Loucy (cell line): ENCODE data around the gene SLC39A10.

Experiments used
- H2AFZ ChIP-seq: fragments of 200-600 bp; sonication (generic); 2 replicates; pipeline ENCODE4 v1.6.0; 2016; ENCODE audit warnings: antibody characterized with exemption, mild to moderate bottlenecking, low read length, moderate library complexity
- H3F3A ChIP-seq: fragments of 200-600 bp; 2 replicates; pipeline ENCODE4 v1.6.0; 2016; ENCODE audit warnings: antibody characterized with exemption, low read depth, mild to moderate bottlenecking
- H3K27me3 ChIP-seq: fragments of 200-600 bp; sonication (generic); 2 replicates; pipeline ENCODE4 v1.6.1; 2014; ENCODE audit warnings: low read length, mild to moderate bottlenecking; ENCODE audit not compliant: insufficient read depth, poor library complexity, severe bottlenecking
- H3K36me3 ChIP-seq: fragments of 200-600 bp; sonication (generic); 2 replicates; pipeline ENCODE4 v1.6.1; 2016; ENCODE audit warnings: low read length; ENCODE audit not compliant: insufficient read depth
- H3K4me1 ChIP-seq: fragments of 200-600 bp; sonication (generic); 2 replicates; pipeline ENCODE4 v1.5.1; 2014; ENCODE audit warnings: low read length, mild to moderate bottlenecking; ENCODE audit not compliant: insufficient read depth, poor library complexity, severe bottlenecking
- H3K4me2 ChIP-seq: fragments of 200-600 bp; sonication (generic); 2 replicates; pipeline ENCODE4 v1.6.0; 2014; ENCODE audit warnings: antibody characterized with exemption, low read length, low read depth, mild to moderate bottlenecking; ENCODE audit not compliant: poor library complexity, severe bottlenecking
- H3K4me3 ChIP-seq: fragments of 200-600 bp; sonication (generic); 2 replicates; pipeline ENCODE4 v1.5.1; 2014; ENCODE audit warnings: low read length, mild to moderate bottlenecking, mixed read lengths; ENCODE audit not compliant: poor library complexity, severe bottlenecking
- H3K79me2 ChIP-seq: fragments of 200-600 bp; sonication (generic); 2 replicates; pipeline ENCODE4 v1.6.1; 2014; ENCODE audit warnings: low read length; ENCODE audit not compliant: insufficient read depth
- H3K9ac ChIP-seq: fragments of 200-600 bp; sonication (generic); 2 replicates; pipeline ENCODE4 v1.6.0; 2014; ENCODE audit warnings: mild to moderate bottlenecking, low read depth, low read length, moderate library complexity; ENCODE audit not compliant: poor library complexity, severe bottlenecking
- H3K9me2 ChIP-seq: fragments of 200-600 bp; sonication (generic); replicated peaks from 2 replicates; pipeline ENCODE4 v1.6.1; 2016; ENCODE audit warnings: low read depth, low read length, mixed read lengths
- H3K9me3 ChIP-seq: fragments of 200-600 bp; sonication (generic); 2 replicates; pipeline ENCODE4 v1.6.1; 2014; ENCODE audit warnings: mild to moderate bottlenecking, antibody characterized with exemption, low read length, low read depth; ENCODE audit not compliant: insufficient read depth
- H4K20me1 ChIP-seq: fragments of 200-600 bp; sonication (generic); 2 replicates; pipeline ENCODE4 v1.6.0; 2014; ENCODE audit warnings: antibody characterized with exemption, low read length, mild to moderate bottlenecking; ENCODE audit not compliant: insufficient read depth, poor library complexity, severe bottlenecking
- CTCF ChIP-seq: fragments of 200-600 bp; sonication (generic); conservative IDR thresholded peaks from 2 replicates; pipeline ENCODE4 v1.5.1; 2014; ENCODE audit warnings: mild to moderate bottlenecking, antibody characterized with exemption, low read length
- EZH2phosphoT487 ChIP-seq: fragments of 200-600 bp; IDR thresholded peaks from 2 replicates; pipeline ENCODE4 v1.6.1; 2018; ENCODE audit warnings: antibody characterized with exemption, mild to moderate bottlenecking, moderate library complexity, borderline replicate concordance

The SLC39A10 gene

DNA sequence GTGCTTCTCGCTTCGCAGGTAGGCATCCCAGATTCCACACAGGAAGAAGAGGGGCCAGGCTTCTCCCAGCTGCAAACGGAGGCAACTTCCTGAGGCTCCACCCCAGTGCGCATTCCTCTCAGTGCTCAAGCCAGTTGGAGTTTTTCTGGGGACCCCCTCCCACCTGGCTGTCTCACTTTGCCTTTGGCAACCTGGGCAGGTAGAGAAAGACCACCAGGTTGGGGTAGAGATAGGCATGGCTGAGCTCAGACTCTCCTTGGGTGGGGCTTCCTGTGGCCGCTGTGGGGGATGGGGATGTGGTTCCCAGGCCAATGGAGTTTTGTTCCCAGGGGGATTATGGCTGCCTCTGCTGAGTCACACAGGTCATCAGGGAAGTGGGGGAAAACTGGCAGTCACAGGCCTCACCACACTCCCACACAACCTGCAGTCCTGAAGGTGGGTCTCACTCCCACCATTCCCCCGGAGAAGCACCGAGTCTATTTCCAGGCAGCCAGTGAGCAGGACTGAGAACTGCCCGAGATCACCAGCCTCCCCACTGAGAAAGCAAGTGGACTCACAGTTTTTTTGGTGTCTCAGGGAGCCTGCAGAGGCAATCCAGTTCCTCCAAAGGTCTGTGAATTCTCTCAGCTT, 38.1 kb downstream of the SLC39A10 start:
- TF ChIP-seq EZH2phosphoT487: no peak
- no peak for TF ChIP-seq CTCF
- Histone ChIP-seq H3K4me2 (no peak overlapping the region), H3K4me3 (no peak overlapping the region), H3K36me3 (peaks cover 14% of the 10 kb centered on the region), H3K9me3 (peaks cover 10% of the 10 kb centered on the region), H3K9ac (no peak overlapping the region), H4K20me1 (no peaks in the 10 kb centered on the region), H3K9me2 (no peaks in the 10 kb centered on the region), H3K79me2 (peaks cover 39% of the 10 kb centered on the region; the same call in 1 of the 2 replicates), H3K27me3 (no peaks in the 10 kb centered on the region), H3F3A (no peaks in the 10 kb centered on the region), H2AFZ (no peak overlapping the region), H3K4me1 (peaks cover 15% of the 10 kb centered on the region)

GRCh38 chr2:195696012-195696411, 39.0 kb downstream of the SLC39A10 start:
- Histone ChIP-seq H3K9me3 (peaks cover 18% of the 10 kb centered on the region), H3K79me2 (peaks cover 33% of the 10 kb centered on the region; the same call in 1 of the 2 replicates), H3K27me3 (no peaks in the 10 kb centered on the region), H4K20me1 (no peaks in the 10 kb centered on the region), H3K36me3 (peaks cover 18% of the 10 kb centered on the region), H2AFZ (no peak overlapping the region), H3K4me3 (no peak overlapping the region), H3K9ac (no peak overlapping the region), H3K4me2 (no peak overlapping the region), H3K9me2 (no peaks in the 10 kb centered on the region), H3K4me1 (peaks cover 15% of the 10 kb centered on the region), H3F3A (no peaks in the 10 kb centered on the region)
- TF ChIP-seq CTCF (no peak), EZH2phosphoT487 (no peak)

- Histone ChIP-seq H3K4me3 (no peak overlapping the region), H4K20me1 (no peaks in the 10 kb centered on the region), H3K36me3 (peaks cover 14% of the 10 kb centered on the region), H3K27me3 (no peaks in the 10 kb centered on the region), H2AFZ (no peak overlapping the region), H3K9me3 (peaks cover 23% of the 10 kb centered on the region), H3K4me1 (peaks cover 15% of the 10 kb centered on the region), H3F3A (no peaks in the 10 kb centered on the region), H3K4me2 (no peak overlapping the region), H3K9ac (no peak overlapping the region), H3K9me2 (no peaks in the 10 kb centered on the region), H3K79me2 (peaks cover 42% of the 10 kb centered on the region)
- TF ChIP-seq EZH2phosphoT487 (no peak), CTCF (no peak)
Measured at GRCh38 chr2:195697681-195698220, 40.7 kb downstream of the SLC39A10 start.
